ENCODE data around the gene GRM8.

Gene GRM8

DNA sequence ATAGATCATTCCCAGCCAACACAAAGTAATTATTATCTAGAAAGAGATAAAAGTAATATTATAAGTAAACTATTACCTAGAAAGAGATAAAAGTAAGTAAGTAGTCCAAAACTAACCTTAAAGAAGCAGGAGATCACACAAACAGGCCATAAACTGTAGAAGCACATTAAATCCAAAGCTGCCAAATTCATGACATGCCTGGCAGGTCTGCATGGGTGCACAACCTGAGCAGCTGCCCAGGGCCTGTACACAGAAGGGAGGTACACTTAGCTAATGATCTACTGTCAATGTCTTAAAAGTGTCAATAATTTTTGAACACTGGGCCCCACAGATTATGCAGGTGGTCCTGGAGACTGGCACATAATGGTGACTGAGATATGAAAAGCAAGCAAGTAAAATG lies 196.5 kb downstream of the GRM8 start:
- H3K4me2 ChIP-seq (ENCODE audit: low read depth, low read length, poor library complexity, severe bottlenecking), result no peak overlapping the region
- no peak overlapping the region for H2AFZ ChIP-seq (ENCODE audit: low read length)
- H3K4me1 ChIP-seq (ENCODE audit: insufficient read depth, low read length, poor library complexity, severe bottlenecking), result no peaks in the 10 kb centered on the region
- H3K27me3 ChIP-seq (ENCODE audit: insufficient read depth, low read length, poor library complexity, severe bottlenecking), result no peaks in the 10 kb centered on the region
- no peaks in the 10 kb centered on the region for H3K79me2 ChIP-seq (ENCODE audit: insufficient read depth, low read length)
- no peaks in the 10 kb centered on the region for H3K36me3 ChIP-seq (ENCODE audit: insufficient read depth, low read length)
- H3K9me3 ChIP-seq (ENCODE audit: insufficient read depth, low read depth, low read length), result no peaks in the 10 kb centered on the region
- H3K9me2 ChIP-seq (replicated peaks; ENCODE audit: low read depth, low read length), result no peaks in the 10 kb centered on the region
- H4K20me1 ChIP-seq (ENCODE audit: insufficient read depth, low read length, poor library complexity, severe bottlenecking), result no peaks in the 10 kb centered on the region
- no peaks in the 10 kb centered on the region for H3F3A ChIP-seq (ENCODE audit: low read depth)
- H3K4me3 ChIP-seq (ENCODE audit: low read length, poor library complexity, severe bottlenecking), result no peak overlapping the region
- TF ChIP-seq EZH2phosphoT487 (IDR thresholded peaks at IDR 0.05; ENCODE audit: borderline replicate concordance), result no peak
- TF ChIP-seq, protein P1, sequence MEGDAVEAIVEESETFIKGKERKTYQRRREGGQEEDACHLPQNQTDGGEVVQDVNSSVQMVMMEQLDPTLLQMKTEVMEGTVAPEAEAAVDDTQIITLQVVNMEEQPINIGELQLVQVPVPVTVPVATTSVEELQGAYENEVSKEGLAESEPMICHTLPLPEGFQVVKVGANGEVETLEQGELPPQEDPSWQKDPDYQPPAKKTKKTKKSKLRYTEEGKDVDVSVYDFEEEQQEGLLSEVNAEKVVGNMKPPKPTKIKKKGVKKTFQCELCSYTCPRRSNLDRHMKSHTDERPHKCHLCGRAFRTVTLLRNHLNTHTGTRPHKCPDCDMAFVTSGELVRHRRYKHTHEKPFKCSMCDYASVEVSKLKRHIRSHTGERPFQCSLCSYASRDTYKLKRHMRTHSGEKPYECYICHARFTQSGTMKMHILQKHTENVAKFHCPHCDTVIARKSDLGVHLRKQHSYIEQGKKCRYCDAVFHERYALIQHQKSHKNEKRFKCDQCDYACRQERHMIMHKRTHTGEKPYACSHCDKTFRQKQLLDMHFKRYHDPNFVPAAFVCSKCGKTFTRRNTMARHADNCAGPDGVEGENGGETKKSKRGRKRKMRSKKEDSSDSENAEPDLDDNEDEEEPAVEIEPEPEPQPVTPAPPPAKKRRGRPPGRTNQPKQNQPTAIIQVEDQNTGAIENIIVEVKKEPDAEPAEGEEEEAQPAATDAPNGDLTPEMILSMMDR (conservative IDR thresholded peaks at IDR 0.05; ENCODE audit: low read length), result no peak
- H3K9ac ChIP-seq (ENCODE audit: low read depth, low read length, poor library complexity, severe bottlenecking), result no peak overlapping the region

DNA sequence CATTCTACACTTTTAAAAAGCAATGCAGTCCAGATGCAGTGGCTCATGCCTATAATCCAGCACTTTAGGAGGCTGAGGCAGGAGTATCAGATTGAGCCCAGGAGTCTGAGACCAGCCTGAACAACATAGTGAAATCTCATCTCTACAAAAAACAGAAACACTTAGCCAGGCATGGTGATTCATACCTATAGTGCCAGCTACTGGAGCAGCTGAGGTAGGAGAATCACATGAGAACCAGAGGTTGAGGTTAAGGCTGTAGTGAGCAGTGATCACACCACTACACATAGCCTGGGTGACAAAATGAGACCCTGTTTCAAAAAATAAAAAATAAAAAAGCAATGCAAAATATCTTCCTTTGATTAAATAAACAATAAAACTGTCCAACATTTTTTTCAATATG lies 205.2 kb downstream of the GRM8 start:
- Histone ChIP-seq H3K27me3 (ENCODE audit: insufficient read depth, low read length, poor library complexity, severe bottlenecking) (no peaks in the 10 kb centered on the region), H3F3A (ENCODE audit: low read depth) (no peaks in the 10 kb centered on the region), H2AFZ (ENCODE audit: low read length) (no peak overlapping the region), H3K4me1 (ENCODE audit: insufficient read depth, low read length, poor library complexity, severe bottlenecking) (no peaks in the 10 kb centered on the region), H3K9me3 (ENCODE audit: insufficient read depth, low read depth, low read length) (no peaks in the 10 kb centered on the region), H3K79me2 (ENCODE audit: insufficient read depth, low read length) (no peaks in the 10 kb centered on the region), H3K4me3 (ENCODE audit: low read length, poor library complexity, severe bottlenecking) (no peak overlapping the region), H3K36me3 (ENCODE audit: insufficient read depth, low read length) (no peaks in the 10 kb centered on the region), H3K9ac (ENCODE audit: low read depth, low read length, poor library complexity, severe bottlenecking) (no peak overlapping the region), H3K4me2 (ENCODE audit: low read depth, low read length, poor library complexity, severe bottlenecking) (no peak overlapping the region), H3K9me2 (replicated peaks; ENCODE audit: low read depth, low read length) (no peaks in the 10 kb centered on the region), H4K20me1 (ENCODE audit: insufficient read depth, low read length, poor library complexity, severe bottlenecking) (no peaks in the 10 kb centered on the region)
- no peak for TF ChIP-seq EZH2phosphoT487 (IDR thresholded peaks at IDR 0.05; ENCODE audit: borderline replicate concordance)
- TF ChIP-seq, protein P1 (conservative IDR thresholded peaks at IDR 0.05; ENCODE audit: low read length), result no peak

DNA sequence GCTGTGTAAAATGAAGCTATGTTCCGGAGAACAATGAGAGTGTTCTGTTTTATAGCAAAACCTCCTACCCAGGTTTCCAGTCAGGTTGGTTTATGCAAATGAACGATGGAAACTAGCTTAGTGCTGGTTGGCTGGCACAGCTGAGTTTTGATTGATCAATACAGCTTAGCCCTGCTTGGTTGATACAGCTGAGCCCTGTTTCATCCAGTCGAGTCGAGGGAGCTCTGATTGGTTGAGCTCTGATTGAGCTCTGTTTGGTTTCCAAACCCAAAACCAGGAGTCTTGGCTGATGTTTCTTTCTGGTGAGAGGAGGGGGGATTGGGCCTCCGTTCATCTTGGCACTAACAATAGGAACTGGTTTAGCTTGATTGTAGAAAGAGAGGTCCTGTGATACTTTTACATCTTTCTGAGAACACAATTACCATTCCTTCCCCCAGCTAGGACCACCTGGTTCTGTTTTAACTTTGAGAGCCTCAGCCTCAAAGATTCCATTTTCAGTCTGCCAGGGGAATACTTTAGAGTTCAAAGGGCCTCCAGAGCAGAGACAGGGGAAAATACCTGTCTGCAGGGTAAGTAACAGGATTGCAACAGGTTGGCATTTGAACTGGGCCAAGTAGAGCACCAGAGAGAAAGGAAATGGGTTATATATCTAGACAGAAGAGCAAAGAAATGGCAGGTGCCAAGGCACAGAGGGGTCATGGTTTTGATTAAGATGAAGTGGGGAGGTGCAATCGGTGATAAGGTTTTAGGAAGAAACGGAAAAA lies 210.9 kb downstream of the GRM8 start:
- Histone ChIP-seq H3K9me2 (replicated peaks; ENCODE audit: low read depth, low read length) (no peaks in the 10 kb centered on the region), H3K27me3 (ENCODE audit: insufficient read depth, low read length, poor library complexity, severe bottlenecking) (no peaks in the 10 kb centered on the region), H2AFZ (ENCODE audit: low read length) (no peak overlapping the region), H3K79me2 (ENCODE audit: insufficient read depth, low read length) (no peaks in the 10 kb centered on the region), H3F3A (ENCODE audit: low read depth) (no peaks in the 10 kb centered on the region), H3K9ac (ENCODE audit: low read depth, low read length, poor library complexity, severe bottlenecking) (no peak overlapping the region), H3K4me3 (ENCODE audit: low read length, poor library complexity, severe bottlenecking) (no peak overlapping the region), H3K36me3 (ENCODE audit: insufficient read depth, low read length) (no peaks in the 10 kb centered on the region), H3K4me2 (ENCODE audit: low read depth, low read length, poor library complexity, severe bottlenecking) (no peak overlapping the region), H3K9me3 (ENCODE audit: insufficient read depth, low read depth, low read length) (peaks cover 6% of the 10 kb centered on the region; the same call in 1 of the 2 replicates), H3K4me1 (ENCODE audit: insufficient read depth, low read length, poor library complexity, severe bottlenecking) (no peaks in the 10 kb centered on the region), H4K20me1 (ENCODE audit: insufficient read depth, low read length, poor library complexity, severe bottlenecking) (no peaks in the 10 kb centered on the region)
- TF ChIP-seq, protein P1 (conservative IDR thresholded peaks at IDR 0.05; ENCODE audit: low read length), result no peak
- TF ChIP-seq EZH2phosphoT487 (IDR thresholded peaks at IDR 0.05; ENCODE audit: borderline replicate concordance), result no peak
